OCI-M2 (cell line): ENCODE results near the gene LTBP2.

Source experiments
- DNase-seq: peaks from one replicate; lab custom pipeline; 2025; ENCODE audit not compliant: unreplicated experiment; lab: John Stamatoyannopoulos, UW

Gene LTBP2

GRCh38 chr14:74592476-74593201, 19.4 kb downstream of the LTBP2 start:
- DNase-seq, result no peak

GRCh38 chr14:74591899-74592298, 20.1 kb downstream of the LTBP2 start:
- DNase-seq, result no peak

GRCh38 chr14:74591394-74591793, 20.6 kb downstream of the LTBP2 start:
- DNase-seq, result no peak

GRCh38 chr14:74589291-74589879, 22.7 kb downstream of the LTBP2 start:
- DNase-seq, result no peak

GRCh38 chr14:74587363-74587707, 24.7 kb downstream of the LTBP2 start:
- DNase-seq, result no peak

GRCh38 chr14:74586681-74587362, 25.2 kb downstream of the LTBP2 start:
- no peak for DNase-seq

- DNase-seq, result no peak
Measured at GRCh38 chr14:74585406-74586335, 26.4 kb downstream of the LTBP2 start.

GRCh38 chr14:74584951-74585350, 27.1 kb downstream of the LTBP2 start:
- no peak for DNase-seq

- DNase-seq, result no peak
Measured at GRCh38 chr14:74583689-74584434, 28.2 kb downstream of the LTBP2 start.

- DNase-seq, result no peak
Measured at GRCh38 chr14:74582910-74583581, 29.0 kb downstream of the LTBP2 start.

- DNase-seq, result no peak
Measured at GRCh38 chr14:74580275-74580672, 31.8 kb downstream of the LTBP2 start.

- no peak for DNase-seq
Measured at GRCh38 chr14:74579447-74580274, 32.4 kb downstream of the LTBP2 start.

GRCh38 chr14:74578479-74578878, 33.6 kb downstream of the LTBP2 start:
- DNase-seq, result no peak

- DNase-seq, result no peak
Measured at GRCh38 chr14:74577948-74578275, 34.1 kb downstream of the LTBP2 start.

- no peak for DNase-seq
Measured at GRCh38 chr14:74577247-74577947, 34.6 kb downstream of the LTBP2 start.

- DNase-seq, result no peak
Measured at GRCh38 chr14:74575936-74576335, 36.1 kb downstream of the LTBP2 start.

GRCh38 chr14:74575507-74575906, 36.5 kb downstream of the LTBP2 start:
- DNase-seq, result no peak

- no peak for DNase-seq
Measured at GRCh38 chr14:74574706-74575105, 37.3 kb downstream of the LTBP2 start.

GRCh38 chr14:74574090-74574433, 38.0 kb downstream of the LTBP2 start:
- no peak for DNase-seq
